NCI-H2196 treated with DMSO at 0.1 percent for 48 hours (cell line): ENCODE results near the gene FZD8.

ENCODE experiments used
- DNase-seq: peaks from one replicate; lab custom pipeline; 2025; ENCODE audit not compliant: unreplicated experiment; lab: John Stamatoyannopoulos, UW

Gene FZD8

DNA sequence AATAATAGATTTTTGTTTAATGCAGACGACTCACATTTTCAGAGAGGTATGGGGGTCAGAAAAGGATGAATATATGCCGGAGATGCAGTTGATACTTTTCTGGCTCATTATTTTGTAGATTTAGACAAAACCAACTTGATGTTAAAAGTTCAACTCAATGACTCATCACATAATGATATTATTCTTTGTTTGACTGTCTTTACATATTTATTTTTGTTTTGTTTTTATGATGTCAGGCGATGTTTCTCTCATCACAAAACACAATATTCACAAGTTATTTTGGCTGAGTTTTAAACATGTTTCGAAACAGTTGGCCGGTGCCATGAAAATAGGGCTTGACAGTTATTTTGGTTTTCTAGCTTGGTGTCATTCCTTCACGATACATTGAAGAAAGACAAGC is 35.7 kb downstream of the FZD8 start:
- no peak for DNase-seq

DNA sequence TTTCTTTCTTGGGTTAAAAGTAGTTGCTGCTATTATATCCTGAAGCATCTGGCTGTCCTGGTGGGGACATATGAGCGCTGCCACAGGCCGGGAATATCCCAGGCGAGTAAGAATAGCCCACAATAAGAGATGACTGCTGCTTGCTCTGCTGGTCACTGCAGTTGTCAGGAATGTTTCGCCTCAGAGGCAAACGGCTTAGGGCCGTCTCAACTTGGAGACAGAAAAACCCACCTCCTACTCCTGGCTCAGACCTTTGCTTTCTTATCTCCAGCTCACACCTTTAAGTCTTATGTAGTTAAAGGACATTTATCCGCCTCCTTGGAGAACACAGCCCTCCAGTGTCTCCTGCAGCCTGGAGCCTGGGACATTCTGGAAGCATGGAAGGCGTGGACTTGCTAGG is 36.9 kb downstream of the FZD8 start, which contains the start of gene GJD4:
TSS of gene GJD4 (plus strand) at position 151 of the 400 bp plus-strand sequence. CDS start at position 378, 227 bp downstream.
- DNase-seq: no peak

DNA sequence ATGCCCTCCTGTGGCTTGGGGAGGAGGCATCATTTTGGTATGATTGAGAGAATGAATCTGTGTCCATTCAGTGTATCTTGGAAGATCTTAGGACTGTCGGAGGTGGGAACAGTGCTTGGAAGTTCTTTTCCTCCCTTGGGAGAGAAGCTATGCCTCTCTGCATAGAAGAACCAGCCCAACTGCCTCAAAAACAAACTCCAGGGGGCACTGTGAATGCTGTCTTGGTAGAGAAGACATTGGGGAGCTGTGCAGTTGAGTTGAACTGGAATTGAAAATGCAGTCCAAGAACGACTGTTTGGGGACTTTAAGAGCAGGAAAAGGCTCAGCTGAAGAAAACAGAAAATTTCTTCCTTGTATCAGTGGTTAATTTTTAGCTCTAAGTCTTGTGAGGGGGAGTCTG is 41.9 kb downstream of the FZD8 start:
- no peak for DNase-seq

DNA sequence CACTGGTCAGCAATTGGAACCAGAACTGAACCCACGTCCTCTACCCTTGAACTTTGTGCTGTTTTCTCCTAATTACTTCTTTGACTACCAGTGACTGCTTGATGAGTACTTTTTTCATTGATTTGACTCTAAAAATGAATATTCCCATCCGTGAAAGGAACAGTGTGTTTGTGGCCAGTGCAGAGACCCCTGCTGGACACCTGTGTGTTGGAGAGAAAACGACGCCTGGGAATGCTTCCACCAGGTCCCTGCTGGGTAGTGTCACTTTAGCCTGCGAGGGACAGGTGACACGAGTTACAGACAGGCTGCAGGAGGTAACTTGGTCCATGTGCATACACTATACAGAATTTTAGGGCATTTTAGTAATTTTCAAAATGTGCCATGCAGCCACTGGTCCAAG is 43.7 kb downstream of the FZD8 start:
- no peak for DNase-seq

DNA sequence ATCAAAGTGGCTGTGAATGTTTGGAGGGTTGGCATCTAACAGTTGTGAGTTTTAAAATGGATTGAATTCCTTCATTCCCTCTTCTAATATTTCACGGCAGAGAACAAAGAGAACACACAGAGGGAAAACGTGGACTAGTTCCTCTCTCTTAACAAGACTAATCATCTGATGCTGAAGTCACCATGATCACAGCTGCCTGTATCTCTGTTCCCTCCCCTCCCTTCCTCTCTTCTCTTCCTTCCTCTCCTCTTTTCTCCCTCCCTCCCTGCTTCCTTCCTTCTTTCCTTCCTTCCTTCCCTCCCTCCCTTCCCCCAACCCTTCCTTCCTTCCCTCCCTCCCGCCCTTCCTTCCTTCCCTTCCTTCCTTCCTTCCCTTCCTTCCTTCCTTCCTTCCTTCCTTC is 47.0 kb downstream of the FZD8 start:
- no peak for DNase-seq

DNA sequence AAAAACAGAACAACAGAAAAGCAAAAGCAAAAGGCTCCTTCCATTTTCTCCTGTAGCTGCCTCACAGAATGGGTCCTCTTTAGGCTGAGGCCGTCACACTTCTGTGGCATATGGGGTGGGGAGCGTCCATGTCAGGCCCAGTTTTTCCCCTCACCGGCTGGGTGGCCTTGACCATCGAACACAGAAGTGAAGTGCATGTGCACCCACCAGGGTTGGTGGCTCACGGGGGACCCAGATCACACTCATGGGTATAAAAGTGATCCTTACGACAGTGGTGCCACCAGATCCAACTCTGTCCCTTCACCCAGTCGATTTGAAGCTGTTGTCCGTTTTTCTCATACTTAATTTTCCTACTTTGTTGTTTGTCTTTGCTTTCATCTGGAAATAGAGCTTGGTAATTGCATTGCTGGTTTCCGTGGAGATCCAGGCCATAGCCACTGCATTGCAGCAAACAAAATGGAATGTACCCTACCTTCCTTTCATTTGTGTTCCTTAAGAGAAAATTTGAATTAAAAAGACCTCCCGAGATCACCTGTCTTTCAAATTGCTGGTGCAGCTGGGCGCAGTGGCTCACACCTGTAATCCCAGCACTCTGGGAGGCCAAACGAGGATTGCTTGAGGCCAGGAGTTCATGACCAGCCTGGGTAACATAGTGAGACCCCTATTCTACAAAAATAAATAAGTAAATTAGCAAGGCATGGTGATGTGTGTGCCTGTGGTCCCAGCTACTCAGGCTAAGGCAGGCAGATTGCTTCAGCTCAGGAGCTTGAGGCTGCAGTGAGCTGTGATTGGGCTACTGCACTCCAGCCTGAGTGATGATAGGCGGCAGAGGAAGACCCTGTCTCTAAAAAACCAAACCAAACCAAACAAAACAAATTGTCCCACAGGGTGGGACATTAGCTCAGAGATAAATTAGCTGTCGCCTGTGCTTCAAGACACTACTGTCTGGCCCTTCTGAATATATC is 47.7 kb downstream of the FZD8 start:
- DNase-seq: no peak

DNA sequence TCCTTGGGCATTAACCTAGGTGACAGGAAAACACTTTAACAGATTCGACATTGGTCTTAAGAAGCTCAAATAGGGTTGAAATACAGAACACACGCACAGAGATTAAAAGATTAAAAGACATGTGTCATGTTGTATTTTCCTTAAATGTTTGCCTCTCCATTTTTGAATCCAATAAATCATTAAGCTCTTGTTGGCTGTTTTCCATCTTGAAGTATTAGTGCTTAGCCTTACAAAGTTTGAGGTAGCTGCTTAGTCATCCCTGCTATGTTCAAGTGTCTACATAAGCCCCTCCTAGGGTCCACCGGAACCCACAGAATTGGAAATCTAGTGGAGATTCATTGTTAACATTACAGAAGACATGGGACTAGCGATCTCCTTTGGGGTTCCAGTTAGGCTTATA is 49.7 kb downstream of the FZD8 start:
- DNase-seq: no peak

DNA sequence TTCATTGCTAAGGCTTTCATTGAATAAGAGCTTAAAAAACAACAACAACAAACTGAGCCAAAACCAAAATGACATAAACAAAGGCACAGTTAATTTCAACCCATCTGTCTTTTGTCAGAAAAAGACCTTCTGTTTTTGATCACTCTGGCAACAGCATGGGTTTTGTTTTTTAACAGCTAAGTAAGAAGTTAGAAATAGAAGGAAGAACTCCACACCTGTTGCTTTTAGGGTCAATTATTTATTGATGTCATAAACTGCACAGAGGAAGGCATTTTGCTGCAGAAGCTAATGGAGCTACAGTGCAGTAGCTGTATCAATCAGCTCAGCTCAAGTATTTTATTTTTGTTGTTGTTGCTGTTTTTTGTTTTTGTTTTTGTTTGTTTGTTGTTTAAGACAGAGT is 53.3 kb downstream of the FZD8 start:
- DNase-seq: no peak
